CD4-positive, alpha-beta T cell (primary cell): ENCODE data around the gene TTLL9. TPM values are rescaled to one million over a fixed set of nuclear protein-coding genes. Genes with fewer than 3 reads are reported as not detected.

Source experiments
- ATAC-seq: fragments of 200-7000 bp; cut with Tn5 transposase; one replicate; pipeline ENCODE4 v1.10.0; 2022; ENCODE audit warnings: mild to moderate bottlenecking; ENCODE audit not compliant: poor library complexity
- CTCF ChIA-PET: fragments of 350-600 bp; sonication (Branson Sonifier 250); formaldehyde crosslinking; loops from one replicate; lab custom pipeline; 2021; ENCODE audit warnings: antibody characterized with exemption, inconsistent platforms; lab: Charles Lee
- POLR2A ChIA-PET: fragments of 350-600 bp; sonication (Branson Sonifier 250); formaldehyde crosslinking; loops from one replicate; lab custom pipeline; 2021; ENCODE audit warnings: antibody characterized with exemption, inconsistent platforms; lab: Charles Lee
- DNase-seq, 14 experiments: peaks; one replicate each; pipeline ENCODE4 v3.0.0-alpha.2; 2013 to 2020; ENCODE audit warnings: mixed read lengths in 2 of 14
- H3K27ac ChIP-seq, 2 donors: one replicate each; pipeline versions ENCODE4 v1.5.1 to v1.7.0; 2013; ENCODE audit warnings: low read length in 2 of 2, low read depth in 1 of 2, mild to moderate bottlenecking in 1 of 2
- H3K27me3 ChIP-seq, 2 experiments: 1 replicate in 1 of 2; 2 replicates in 1 of 2; pipeline versions ENCODE4 v1.6.1 to v1.7.0; 2013; ENCODE audit warnings: low read length in 2 of 2, control low read depth in 1 of 2, mild to moderate bottlenecking in 1 of 2, moderate library complexity in 1 of 2; ENCODE audit not compliant: insufficient read depth in 2 of 2, control insufficient read depth in 1 of 2
- H3K36me3 ChIP-seq: one replicate; pipeline ENCODE4 v1.6.1; 2013; ENCODE audit warnings: low read length, control low read depth; ENCODE audit not compliant: insufficient read depth
- H3K4me1 ChIP-seq: one replicate; pipeline ENCODE4 v1.6.1; 2013; ENCODE audit warnings: low read length, control low read depth; ENCODE audit not compliant: insufficient read depth
- H3K4me3 ChIP-seq: one replicate; pipeline ENCODE4 v1.5.1; 2013; ENCODE audit warnings: mild to moderate bottlenecking, low read length, moderate library complexity
- H3K9me3 ChIP-seq, 2 experiments: 1 replicate in 1 of 2; 2 replicates in 1 of 2; pipeline versions ENCODE4 v1.6.1 to v1.7.0; 2013; ENCODE audit warnings: low read length in 2 of 2, mild to moderate bottlenecking in 2 of 2, control low read depth in 1 of 2, moderate library complexity in 1 of 2; ENCODE audit not compliant: control insufficient read depth in 1 of 2, insufficient read depth in 1 of 2
- H3K27ac Mint-ChIP-seq: one replicate; pipeline ENCODE4 v1.8.0; 2020; ENCODE audit warnings: mixed read lengths
- H3K27me3 Mint-ChIP-seq: one replicate; pipeline ENCODE4 v1.8.0; 2021; ENCODE audit warnings: mixed read lengths
- H3K36me3 Mint-ChIP-seq: one replicate; pipeline ENCODE4 v1.8.0; 2021; ENCODE audit warnings: low read depth, mixed read lengths
- H3K4me1 Mint-ChIP-seq: one replicate; pipeline ENCODE4 v1.8.0; 2021; ENCODE audit warnings: low read depth, mixed read lengths
- H3K4me3 Mint-ChIP-seq: one replicate; pipeline ENCODE4 v1.8.0; 2020; ENCODE audit warnings: mild to moderate bottlenecking, mixed read lengths
- H3K9me3 Mint-ChIP-seq: one replicate; pipeline ENCODE4 v1.8.0; 2020; ENCODE audit warnings: mixed read lengths
- CTCF ChIP-seq: fragments of 200-600 bp; IDR thresholded peaks from one replicate; pipeline ENCODE4 v1.8.0; 2022; ENCODE audit warnings: antibody characterized with exemption, mild to moderate bottlenecking
- intact Hi-C, 2 experiments: fragments of 100-400 bp; cut with DNase I in 1 of 2; cut with micrococcal nuclease in 1 of 2; formaldehyde crosslinking; loops; one replicate each; pipeline versions ENCODE4 v1.15.1 to v1.9.0; 2023 to 2025; cut with DNase I, micrococcal nuclease
- total RNA-seq, 174 experiments: library from RNA in 2 of 174; stranded (reverse) in 2 of 174; gene quantifications; one replicate each; pipeline ENCODE4 v1.2.3 and lab custom pipeline; 2021 to 2026

The TTLL9 gene
- total RNA-seq, 2 experiments from 2014 or later = not detected

- Mint-ChIP-seq H3K4me3 (no peak overlapping the region), H3K27me3 (peaks cover 37% of the 10 kb centered on the region), H3K36me3 (peaks cover 6% of the 10 kb centered on the region), H3K27ac (no peak overlapping the region), H3K4me1 (peaks cover 17% of the 10 kb centered on the region), H3K9me3 (no peaks in the 10 kb centered on the region)
- ChIA-PET POLR2A (no interaction called here), CTCF (no interaction called here)
- no peak for DNase-seq
- TF ChIP-seq CTCF = no peak
- peaks cover 10 to 15% of the 10 kb centered on the region in 2 experiments for H3K27me3 ChIP-seq
- no peak overlapping the region for H3K27ac ChIP-seq
- ATAC-seq = no peak
- H3K4me1 ChIP-seq = peaks cover 21% of the 10 kb centered on the region
- no peaks in the 10 kb centered on the region for H3K36me3 ChIP-seq
- H3K9me3 ChIP-seq = peaks cover 0 to 3% of the 10 kb centered on the region in 2 experiments
- intact Hi-C loops = loop anchor here in 1 of 2 experiments (5.0 to 10.0 kb wide), 4 partner anchors 141 to 482 kb away; partner anchors contain the start of genes ASXL1, TM9SF4 and TPX2
- H3K4me3 ChIP-seq = no peak overlapping the region
Observed at GRCh38 chr20:31875671-31876070, 5.2 kb downstream of the TTLL9 start.

- ChIA-PET POLR2A (no interaction called here), CTCF (interaction anchor here (1.9 kb wide), 1 partner anchor 25 kb away, joined by 6 read pairs; no protein-coding TSS in a partner anchor)
- TF ChIP-seq CTCF = no peak
- DNase-seq (no peak), ATAC-seq (no peak)
- Histone ChIP-seq H3K27ac (no peak overlapping the region), H3K36me3 (no peaks in the 10 kb centered on the region), H3K4me3 (no peak overlapping the region), H3K9me3 (no peaks in the 10 kb centered on the region), H3K4me1 (peaks cover 15% of the 10 kb centered on the region), H3K27me3 (no peaks in the 10 kb centered on the region)
- no peak overlapping the region for H3K27ac Mint-ChIP-seq
- H3K9me3 Mint-ChIP-seq = no peaks in the 10 kb centered on the region
- peaks cover 6% of the 10 kb centered on the region for H3K36me3 Mint-ChIP-seq
- H3K4me3 Mint-ChIP-seq = no peak overlapping the region
- H3K27me3 Mint-ChIP-seq = peaks cover 19% of the 10 kb centered on the region
- intact Hi-C loops = loop anchor here in 1 of 2 experiments (5.0 to 10.0 kb wide), 4 partner anchors 143 to 480 kb away; partner anchors contain the start of genes ASXL1, TM9SF4 and TPX2
- H3K4me1 Mint-ChIP-seq = peaks cover 12% of the 10 kb centered on the region
Observed at GRCh38 chr20:31877684-31878083, 7.2 kb downstream of the TTLL9 start.

GRCh38 chr20:31879143-31879987 is 8.9 kb downstream of the TTLL9 start:
- Histone ChIP-seq H3K4me3 (peak overlapping the region; percentile 69), H3K4me1 (peaks cover 15% of the 10 kb centered on the region), H3K27ac (no peak overlapping the region), H3K27me3 (peaks cover 0 to 1% of the 10 kb centered on the region in 2 experiments), H3K9me3 (no peaks in the 10 kb centered on the region), H3K36me3 (no peaks in the 10 kb centered on the region)
- Mint-ChIP-seq H3K9me3 (no peaks in the 10 kb centered on the region), H3K27ac (peak overlapping the region; percentile 48), H3K4me1 (peaks cover 12% of the 10 kb centered on the region), H3K4me3 (peak overlapping the region; percentile 92), H3K36me3 (peaks cover 6% of the 10 kb centered on the region), H3K27me3 (peaks cover 18% of the 10 kb centered on the region)
- ChIA-PET CTCF (interaction anchor here (1.9 kb wide), 1 partner anchor 73 kb away, joined by 5 read pairs; the partner anchor contains the start of gene PDRG1), POLR2A (interaction anchor here (0.7 to 1.8 kb wide), 3 partner anchors 8 to 619 kb away, joined by 3 to 6 read pairs (median 5); partner anchors contain the start of genes DUSP15, PDRG1 and TTLL9)
- intact Hi-C loops = loop anchor here in 1 of 2 experiments (5.0 to 10.0 kb wide), 4 partner anchors 143 to 478 kb away; partner anchors contain the start of genes ASXL1, TM9SF4 and TPX2
- ATAC-seq (peak; percentile 88), DNase-seq (peak; percentile 53 to 93 (median 66))
- TF ChIP-seq CTCF = no peak
